ENCODE results near the gene MNAT1.

GRCh38 chr14:60705100-60705499 lies 29.5 kb upstream of the MNAT1 start:
- TF ChIP-seq CTCF (conservative IDR thresholded peaks at IDR 0.05) (no peak), EZH2 (IDR thresholded peaks at IDR 0.05; ENCODE audit: low read depth) (no peak)

Measured in PC-9 (cell line).